Inflammatory macrophage treated with lipopolysaccharide for 1 hour (primary cell): ENCODE results near the gene ADGRG4.
A peak's percentile ranks its signal among the peaks of the same experiment; 100 is the strongest.
"Not testable (repeated sequence)": the region's sequence is repeated elsewhere in the genome, so short reads cannot be mapped to it uniquely, and the experiment has no call there.

Experiments
- DNase-seq, 2 donors: peaks; one replicate each; pipeline ENCODE4 v3.0.0-alpha.2; 2020 to 2022

Gene ADGRG4, protein sequence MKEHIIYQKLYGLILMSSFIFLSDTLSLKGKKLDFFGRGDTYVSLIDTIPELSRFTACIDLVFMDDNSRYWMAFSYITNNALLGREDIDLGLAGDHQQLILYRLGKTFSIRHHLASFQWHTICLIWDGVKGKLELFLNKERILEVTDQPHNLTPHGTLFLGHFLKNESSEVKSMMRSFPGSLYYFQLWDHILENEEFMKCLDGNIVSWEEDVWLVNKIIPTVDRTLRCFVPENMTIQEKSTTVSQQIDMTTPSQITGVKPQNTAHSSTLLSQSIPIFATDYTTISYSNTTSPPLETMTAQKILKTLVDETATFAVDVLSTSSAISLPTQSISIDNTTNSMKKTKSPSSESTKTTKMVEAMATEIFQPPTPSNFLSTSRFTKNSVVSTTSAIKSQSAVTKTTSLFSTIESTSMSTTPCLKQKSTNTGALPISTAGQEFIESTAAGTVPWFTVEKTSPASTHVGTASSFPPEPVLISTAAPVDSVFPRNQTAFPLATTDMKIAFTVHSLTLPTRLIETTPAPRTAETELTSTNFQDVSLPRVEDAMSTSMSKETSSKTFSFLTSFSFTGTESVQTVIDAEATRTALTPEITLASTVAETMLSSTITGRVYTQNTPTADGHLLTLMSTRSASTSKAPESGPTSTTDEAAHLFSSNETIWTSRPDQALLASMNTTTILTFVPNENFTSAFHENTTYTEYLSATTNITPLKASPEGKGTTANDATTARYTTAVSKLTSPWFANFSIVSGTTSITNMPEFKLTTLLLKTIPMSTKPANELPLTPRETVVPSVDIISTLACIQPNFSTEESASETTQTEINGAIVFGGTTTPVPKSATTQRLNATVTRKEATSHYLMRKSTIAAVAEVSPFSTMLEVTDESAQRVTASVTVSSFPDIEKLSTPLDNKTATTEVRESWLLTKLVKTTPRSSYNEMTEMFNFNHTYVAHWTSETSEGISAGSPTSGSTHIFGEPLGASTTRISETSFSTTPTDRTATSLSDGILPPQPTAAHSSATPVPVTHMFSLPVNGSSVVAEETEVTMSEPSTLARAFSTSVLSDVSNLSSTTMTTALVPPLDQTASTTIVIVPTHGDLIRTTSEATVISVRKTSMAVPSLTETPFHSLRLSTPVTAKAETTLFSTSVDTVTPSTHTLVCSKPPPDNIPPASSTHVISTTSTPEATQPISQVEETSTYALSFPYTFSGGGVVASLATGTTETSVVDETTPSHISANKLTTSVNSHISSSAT (N-terminal part only)

DNA sequence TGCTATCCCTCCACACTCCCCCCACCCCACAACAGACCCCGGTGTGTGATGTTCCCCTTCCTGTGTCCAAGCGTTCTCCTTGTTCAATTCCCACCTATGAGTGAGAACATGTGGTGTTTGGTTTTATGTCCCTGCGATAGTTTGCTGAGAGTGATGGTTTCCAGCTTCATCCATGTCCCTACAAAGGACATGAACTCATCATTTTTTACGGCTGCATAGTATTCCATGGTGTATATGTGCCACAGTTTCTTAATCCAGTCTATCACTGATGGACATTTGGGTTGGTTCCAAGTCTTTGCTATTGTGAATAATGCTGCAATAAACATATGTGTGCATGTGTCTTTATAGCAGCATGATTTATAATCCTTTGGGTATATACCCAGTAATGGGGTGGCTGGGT lies at the start of gene ADGRG4:
ADGRG4 (plus strand) TSS at position 243 of the 400 bp plus-strand sequence. CDS start 7,815 bp downstream, outside the sequence.
- not testable (repeated sequence) for DNase-seq

DNA sequence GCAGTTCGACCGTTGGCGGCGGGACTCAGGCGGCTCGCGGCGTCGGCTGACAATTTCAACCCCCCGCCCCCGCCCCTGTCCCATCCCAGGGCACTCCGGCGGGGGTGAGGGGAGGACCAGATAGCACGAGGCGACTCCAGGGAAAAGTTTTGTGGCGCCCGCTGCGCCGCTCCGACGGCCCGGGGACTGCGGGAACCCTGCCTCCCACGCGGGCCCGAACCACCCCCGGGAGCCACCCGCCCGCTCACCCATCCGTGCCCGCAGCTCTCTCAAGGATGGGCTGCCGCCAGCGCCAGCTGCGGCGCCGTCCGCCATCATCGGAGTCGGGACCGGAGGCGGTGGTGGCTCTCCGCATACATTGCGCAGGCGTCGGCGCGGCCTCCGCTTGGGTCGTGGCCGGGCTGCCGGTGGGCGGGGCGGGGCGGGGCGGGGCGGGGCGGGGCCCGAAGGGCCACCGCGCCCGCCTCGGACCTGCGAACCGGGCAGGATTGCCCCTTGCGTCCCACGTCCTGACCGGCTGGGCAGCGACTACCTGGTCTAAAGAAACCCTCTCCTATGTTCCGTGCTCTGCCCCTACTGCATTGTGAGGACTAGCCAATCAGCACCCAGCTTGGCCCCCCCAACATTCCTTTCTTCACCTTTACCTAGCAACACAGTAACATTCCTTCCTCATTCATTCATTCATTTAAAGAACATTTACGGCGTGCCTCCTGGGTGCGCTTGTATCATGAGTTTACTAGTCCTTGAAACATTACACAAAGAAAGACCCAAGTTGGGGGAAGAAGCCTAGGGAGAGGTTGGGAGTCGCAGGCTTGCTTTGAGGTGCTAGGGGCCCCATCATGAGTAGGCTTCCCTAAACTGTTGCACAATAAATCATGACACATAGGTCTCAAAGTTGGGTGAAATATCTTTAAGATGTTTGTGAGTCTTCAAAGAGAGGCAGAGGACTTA lies 49.4 kb upstream of the ADGRG4 start, which contains the start of gene MAP7D3:
MAP7D3 (minus strand) TSS at position 360 of the 951 bp plus-strand sequence; CDS start at position 318, 42 bp downstream.
- DNase-seq: peak in 1 of 2 donors; percentile 38

DNA sequence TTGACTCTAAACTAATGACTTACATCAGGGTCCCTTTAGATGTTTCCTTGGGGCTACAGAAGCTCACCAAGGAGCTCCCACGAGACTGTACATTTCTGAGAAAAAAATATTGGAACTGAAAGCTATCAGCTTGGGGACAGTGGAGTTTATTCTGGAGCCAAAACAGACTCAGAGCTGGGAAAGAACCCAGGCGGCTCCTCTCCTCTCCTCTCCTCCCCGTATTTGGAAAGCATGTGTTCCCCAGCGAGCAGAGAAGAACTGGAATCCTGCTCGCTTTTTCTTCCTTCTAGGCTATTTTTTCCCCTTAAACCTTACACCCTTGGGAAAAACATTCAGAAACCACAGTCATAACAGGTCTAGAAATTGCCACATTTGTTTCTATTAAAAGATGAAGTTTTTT lies 45.2 kb upstream of the ADGRG4 start:
- no peak for DNase-seq

DNA sequence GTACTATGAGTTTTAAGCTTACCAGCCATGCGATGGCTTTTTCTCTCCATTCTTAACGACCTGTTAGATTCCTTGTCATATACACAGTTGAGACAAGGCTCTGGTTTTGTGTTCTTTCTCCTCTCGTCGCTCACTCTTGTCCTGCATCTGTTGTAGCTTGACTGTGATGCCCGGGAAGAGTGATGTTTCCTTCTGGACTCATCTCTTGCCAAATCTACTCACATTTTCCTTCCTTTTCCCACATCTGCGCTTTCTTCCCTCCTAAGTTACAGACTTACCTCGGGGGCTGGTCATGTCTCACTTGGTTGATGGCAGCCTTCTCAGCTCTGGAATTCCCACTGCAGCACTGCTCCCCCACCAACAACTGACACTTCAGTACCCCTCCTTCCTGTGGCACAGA lies 44.7 kb upstream of the ADGRG4 start:
- DNase-seq: no peak

DNA sequence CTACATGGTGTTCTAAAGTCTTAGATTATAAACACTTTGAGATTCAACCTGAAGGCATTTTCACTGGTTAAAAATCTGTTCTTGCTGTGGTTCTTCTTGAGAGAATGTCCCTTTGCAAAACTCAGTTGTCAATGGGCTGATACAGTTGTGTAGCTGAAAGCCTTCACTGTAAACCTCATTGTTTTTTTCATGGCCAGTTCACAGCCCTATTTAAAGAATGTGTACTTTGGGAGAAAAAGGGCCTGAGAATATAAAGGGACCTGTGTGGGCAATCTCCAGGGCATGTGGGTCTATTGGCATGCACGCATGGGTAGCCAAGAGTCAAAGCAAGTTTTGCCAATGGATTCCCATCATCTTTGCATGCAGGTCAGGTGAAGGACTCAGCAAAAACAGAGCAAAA lies 41.8 kb upstream of the ADGRG4 start:
- no peak for DNase-seq

DNA sequence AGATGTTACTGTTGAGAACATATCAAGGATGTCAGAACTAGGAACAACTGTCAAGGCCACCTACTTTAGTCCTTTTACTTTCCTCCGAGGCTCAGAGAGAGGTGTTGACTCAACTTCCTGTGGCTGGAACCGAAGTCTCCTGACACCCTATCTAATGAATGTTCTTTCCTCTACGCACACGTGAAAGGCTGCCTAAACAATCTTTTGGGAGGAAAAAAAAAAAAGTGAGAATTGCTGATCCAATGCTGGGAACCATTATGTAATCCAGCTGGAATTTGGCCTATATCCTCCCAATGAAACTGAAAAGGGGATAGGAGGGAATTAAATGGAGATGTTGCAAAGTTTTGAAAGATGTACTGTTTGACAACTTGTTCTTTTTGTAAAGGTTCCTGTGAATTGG lies 41.2 kb upstream of the ADGRG4 start:
- DNase-seq: no peak

DNA sequence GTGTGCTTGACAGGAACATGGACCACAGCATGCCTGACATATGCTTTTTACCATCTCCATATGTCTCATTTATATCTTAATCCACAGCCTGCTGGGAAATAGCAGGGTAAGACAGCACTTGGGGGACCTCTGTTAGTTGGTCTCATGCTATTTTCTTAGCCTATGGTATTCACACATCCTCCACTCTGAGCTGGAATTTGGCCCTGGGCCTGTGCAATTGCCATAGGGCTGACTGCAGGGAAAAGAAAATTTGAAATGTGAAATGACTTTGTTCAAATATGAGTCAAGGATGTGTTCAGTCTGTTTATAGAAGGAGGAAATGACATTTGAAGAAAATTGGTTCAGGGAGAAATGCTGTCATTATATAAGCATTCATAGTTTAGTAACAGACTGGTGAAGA lies 40.0 kb upstream of the ADGRG4 start:
- DNase-seq: no peak

DNA sequence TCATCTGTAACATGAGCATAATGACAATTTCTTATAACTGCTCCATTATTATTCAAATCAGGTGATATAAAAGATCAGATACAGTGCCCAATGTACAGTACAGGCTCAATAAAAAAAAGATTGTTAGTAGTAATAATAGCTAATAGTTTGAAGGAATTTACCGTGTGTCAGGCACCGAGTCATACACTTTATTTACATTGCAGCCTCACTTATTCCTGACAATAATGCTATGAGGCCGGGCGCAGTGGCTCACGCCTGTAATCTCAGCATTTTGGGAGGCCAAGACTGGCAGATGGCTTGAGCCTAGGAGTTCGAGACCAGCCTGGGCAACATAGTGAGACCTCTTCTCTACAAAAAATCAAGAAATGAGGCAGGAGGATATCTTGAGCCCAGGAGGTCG lies 39.4 kb upstream of the ADGRG4 start:
- no peak for DNase-seq

DNA sequence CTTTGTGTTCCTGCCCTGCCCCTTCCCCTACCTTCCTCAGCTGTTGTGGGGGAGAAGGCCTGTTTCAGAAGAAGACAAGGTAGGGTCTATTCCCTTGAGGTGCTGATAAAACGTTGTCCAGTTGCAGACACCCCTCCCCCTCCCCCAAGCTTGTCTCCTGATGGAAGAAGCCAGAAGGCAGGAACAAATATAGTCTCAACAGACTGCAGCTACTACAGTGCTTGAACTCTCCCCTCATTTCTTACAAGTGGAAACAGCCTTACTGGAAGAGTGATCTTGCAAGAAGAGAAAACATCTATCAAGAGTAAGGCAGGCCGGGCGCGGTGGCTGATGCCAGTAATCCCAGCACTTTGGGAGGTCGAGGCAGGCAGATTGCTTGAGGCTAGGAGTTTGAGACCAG lies 38.5 kb upstream of the ADGRG4 start:
- no peak for DNase-seq

DNA sequence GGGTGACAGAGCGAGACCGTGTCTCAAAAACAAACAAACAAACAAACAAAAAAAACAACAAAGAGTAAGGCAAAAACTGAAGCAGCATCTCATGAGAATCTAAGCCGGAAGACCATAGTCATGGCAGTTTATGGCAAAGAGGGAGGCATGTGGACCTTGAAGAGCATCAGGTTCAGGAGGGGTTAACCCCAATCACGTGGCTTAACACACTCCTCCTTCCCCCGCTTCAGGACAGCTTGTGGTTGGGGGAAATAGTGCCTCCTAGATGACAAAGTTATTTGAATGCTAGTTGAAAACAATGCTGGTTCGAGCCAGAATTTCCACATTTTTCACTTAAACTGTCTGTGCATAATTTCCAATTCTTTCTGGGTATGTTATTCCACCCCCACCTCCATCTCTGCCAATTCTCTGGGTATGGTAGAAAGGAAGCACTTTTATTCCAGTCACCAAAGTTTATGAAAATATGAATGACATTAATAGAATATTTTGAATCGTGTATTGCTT lies 37.9 kb upstream of the ADGRG4 start:
- DNase-seq: no peak

DNA sequence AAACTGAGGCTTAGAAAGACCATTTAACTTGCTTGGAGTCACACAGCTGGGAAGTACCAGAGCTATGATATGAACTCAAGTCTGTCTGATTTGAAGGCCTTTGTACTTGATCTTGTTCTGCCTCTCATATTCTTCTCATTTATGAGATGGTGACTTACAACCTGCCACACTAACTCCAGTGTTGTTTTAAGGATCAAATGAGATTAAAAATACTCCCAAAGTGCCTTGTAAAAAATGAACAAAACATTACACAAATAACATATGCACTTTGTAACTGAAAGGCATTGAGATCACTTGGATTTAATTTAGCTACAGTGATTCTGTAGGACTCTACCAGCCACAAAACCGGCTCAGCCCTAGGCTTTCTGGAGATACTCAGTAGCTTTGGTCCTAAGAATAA lies 33.9 kb upstream of the ADGRG4 start:
- DNase-seq: no peak

DNA sequence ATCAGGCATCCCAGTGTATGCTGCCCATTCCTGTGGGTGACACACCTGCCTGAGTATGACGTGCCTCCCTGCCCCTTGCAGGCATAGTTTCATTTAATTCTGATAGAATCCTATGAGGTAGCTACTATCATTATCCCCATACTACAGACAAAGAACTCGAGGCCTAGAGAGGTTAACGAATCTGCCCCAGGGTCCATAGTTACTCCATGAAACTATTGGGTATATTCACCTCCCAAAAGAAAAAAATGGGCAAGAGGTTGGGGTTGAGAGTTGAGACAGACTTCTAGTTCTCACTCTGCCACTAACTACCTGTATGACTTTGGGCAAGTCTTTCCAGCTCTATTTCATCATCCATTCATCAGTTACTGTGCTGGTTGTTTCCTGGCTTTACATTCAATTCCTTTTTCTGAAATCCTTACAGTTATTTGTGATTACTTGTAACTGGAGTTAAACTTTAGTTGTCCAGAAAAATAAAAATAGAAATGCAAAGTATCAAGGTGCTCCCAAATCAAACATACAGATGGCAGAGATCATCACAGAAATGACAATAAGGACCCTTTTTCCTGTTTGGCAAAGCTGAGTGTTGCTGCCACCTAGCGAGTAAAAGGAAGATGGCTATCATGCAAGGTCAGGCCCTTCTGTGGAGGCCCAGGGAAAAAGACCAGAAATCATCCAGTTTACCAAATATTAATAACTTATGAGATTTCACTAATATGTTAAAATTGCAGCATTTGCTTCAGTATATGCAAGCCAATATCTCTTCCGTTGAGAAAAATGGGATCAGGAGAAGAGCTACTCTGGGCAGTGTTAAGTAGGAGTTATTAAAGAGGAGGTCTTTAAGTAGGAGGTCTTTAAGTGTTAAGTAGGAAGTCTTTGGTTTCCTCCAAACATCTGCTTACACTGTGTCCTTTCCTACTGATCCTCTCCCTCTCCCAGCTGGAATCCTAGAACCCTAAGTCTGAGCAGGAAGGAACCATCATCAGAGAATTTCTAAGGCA lies 32.4 kb upstream of the ADGRG4 start:
- peak in 1 of 2 donors; percentile 35 for DNase-seq

DNA sequence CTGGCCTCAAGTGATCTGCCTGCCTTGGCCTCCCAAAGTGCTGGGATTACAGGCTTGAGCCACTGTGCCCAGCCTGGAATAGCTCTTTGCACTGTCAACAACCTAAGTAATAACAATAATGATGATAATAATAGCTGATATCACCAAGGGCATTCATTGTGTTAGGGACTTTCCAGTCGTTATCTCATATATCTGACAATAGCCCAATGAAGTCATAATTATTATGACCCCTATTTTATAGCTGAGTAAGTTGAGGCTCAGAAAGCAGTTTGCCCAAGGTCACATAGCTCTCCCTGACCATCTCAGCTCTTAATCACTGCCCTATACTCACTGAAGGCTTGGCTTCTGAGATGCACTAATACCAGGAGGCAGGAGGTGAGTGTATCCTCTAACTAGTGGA lies 30.8 kb upstream of the ADGRG4 start:
- no peak for DNase-seq

DNA sequence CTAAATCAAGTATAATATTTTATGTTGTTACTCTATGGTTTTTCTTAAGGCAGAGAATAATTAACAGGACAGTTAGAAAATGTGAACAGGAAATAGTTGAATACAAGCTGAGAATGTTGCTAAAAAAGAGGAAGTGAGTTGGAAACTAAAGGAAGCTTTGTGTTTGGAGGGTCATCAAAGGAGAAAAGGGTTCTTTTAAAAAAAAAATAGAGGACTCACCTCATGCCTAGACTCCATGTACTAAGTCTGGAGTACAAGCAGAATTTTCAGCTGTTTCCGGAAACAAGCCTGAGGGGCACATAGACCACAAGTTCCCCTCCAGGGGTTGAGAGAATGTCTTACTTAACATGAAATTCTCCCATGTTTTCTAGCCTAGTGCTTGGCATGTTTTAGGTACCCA lies 29.5 kb upstream of the ADGRG4 start:
- no peak for DNase-seq

DNA sequence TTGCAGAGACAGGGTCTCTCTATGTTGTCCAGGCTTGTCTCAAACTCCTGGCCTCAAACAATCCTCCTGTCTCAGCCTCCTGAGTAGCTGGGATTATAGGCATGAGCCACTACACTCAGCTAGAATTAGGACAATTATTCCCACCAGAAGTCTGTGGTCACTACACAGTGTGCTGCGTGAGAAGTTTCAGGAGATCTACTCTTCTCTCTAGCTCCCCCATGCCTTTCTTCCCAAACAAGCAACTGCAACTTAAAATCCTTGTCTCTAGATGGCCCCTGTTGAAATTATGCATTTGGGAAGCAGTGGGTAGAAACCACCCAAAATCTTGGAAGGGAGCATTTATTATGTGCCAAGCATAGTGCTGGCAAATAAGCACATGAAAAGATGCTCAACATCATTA lies 28.4 kb upstream of the ADGRG4 start:
- no peak for DNase-seq

DNA sequence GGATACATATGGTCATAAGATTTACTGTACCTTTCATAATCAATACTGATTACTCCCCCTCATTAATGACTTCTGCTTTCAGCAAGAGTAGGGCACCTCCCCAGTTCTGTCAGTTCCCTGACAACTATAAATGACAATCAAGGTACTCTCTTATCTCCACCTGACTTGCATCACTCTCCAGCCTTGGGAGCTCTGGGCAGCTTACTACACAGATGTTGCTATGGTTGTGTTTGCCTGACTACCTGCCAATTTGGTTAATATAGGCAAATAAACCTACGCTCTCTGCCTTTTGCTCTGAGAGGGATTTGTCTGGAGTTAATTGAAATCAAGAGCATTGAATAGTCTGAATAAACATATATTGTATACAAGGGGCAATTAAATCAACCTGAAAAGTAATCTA lies 26.8 kb upstream of the ADGRG4 start:
- DNase-seq: no peak

DNA sequence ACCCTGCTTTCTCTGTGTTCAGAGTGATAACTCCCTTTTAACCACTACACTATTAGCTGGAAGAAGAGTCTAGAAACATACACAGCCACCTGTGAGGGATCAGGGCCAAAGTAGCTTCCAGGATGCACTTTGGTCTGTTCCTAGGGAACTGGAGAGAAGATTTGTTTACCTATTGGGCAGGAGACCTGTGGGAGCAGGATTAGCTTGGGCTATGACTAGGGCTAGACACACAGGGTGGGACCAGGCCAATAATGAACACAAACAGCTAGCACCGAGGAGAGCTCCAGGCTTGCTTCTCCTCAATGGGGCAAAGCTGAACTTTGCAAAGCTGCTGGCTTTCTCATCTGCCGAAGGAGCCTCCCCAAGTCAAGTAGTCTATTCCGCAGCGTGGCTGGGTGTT lies 25.2 kb upstream of the ADGRG4 start:
- no peak for DNase-seq

DNA sequence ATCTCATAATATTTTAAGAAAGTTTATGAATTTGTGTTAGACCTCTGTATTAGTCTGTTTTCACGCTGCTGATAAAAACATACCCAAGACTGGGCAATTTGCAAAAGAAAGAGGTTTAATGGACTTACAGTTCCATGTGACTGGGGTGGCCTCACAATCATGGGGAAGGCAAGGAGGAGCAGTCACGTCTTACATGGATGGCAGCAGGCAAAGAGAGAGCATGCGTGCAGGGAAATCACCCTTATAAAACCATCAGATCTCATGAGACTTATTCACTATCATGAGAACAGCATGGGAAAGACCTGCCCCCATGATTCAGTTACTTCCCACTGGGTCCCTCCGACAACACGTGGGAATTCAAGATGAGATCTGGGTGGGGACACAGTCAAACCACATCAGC lies 14.4 kb upstream of the ADGRG4 start:
- DNase-seq: not testable (repeated sequence)

DNA sequence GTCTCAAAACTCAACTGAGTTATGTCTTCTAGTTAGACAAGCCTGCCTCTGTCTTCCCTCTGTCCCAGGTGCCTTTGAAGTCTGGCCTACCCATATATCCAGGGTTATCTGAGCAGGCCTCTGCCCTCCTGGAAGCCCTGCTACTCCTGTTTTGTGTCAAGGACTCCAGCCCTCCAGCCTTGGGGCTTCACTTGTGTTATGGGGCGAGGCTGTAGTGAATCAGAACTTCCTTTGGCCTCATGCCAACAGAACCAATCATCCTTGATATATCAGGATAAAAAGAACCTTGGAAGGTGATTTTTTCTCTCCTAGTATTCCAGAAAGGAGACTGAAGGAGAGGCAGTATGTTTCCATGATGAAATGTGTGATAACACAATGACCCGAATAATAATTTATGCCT lies 8.9 kb upstream of the ADGRG4 start:
- no peak for DNase-seq

DNA sequence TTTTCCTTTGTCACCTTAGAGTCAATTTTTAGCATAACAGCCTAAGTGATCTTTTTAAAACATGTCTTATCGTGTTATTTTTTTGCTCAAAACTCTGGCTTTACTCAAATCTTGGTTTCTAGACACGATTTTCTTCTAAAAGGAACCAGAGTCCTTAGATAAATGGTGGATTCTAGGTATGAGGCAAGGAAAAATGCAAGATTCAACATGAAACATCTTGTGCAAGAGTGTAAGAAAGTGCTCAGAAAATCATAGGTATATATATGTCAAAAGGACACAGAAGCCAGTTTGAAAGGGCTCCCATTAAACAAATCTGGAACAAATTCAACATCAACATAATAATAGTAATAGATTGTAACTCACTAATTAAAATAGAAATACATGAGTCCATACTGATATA lies 8.1 kb upstream of the ADGRG4 start:
- DNase-seq: no peak
